BJ (cell line): ENCODE data around the gene HOXA10. TPM values are rescaled to one million over a fixed set of nuclear protein-coding genes. Genes with fewer than 3 reads are reported as not detected.

ENCODE experiments used
- CTCF ChIA-PET: fragments of 350-600 bp; formaldehyde crosslinking; extraction: SDS; loops from one replicate; lab custom pipeline; 2021; ENCODE audit warnings: antibody characterized with exemption, inconsistent platforms; lab: Yijun Ruan, JAX
- POLR2A ChIA-PET: fragments of 300-600 bp; sonication (Branson Sonifier 250); formaldehyde crosslinking; extraction: SDS; loops from one replicate; lab custom pipeline; 2021; ENCODE audit warnings: antibody characterized with exemption; lab: Charles Lee
- DNase-seq: peaks from one replicate; pipeline ENCODE4 v3.0.0-alpha.2; 2011; ENCODE audit warnings: low read depth
- H3K27me3 ChIP-seq: 2 replicates; pipeline ENCODE4 v1.6.0; 2011; ENCODE audit warnings: low read length; ENCODE audit not compliant: control insufficient read depth, insufficient read depth
- H3K36me3 ChIP-seq: 2 replicates; pipeline ENCODE4 v1.5.1; 2011; ENCODE audit warnings: low read length; ENCODE audit not compliant: control insufficient read depth, insufficient read depth
- H3K4me3 ChIP-seq: 2 replicates; pipeline ENCODE4 v1.5.1; 2011; ENCODE audit warnings: low read depth, mild to moderate bottlenecking, control low read depth, low read length
- polyA plus RNA-seq: library from polyadenylated mRNA; depleted of rRNA; stranded (reverse); fragments of >200 nt; gene quantifications from 2 replicates; pipeline ENCODE4 v1.2.3, GENCODE V29; 2011
- TF ChIP-seq, protein P1 (sequence below): IDR thresholded peaks from 2 replicates; pipeline ENCODE4 v1.5.1; 2011; ENCODE audit warnings: low read depth, mild to moderate bottlenecking, control low read depth, inconsistent platforms, low read length, moderate library complexity; ENCODE audit not compliant: insufficient read depth

Gene HOXA10
- polyA plus RNA-seq, 1 experiment, result 54.7 TPM

DNA sequence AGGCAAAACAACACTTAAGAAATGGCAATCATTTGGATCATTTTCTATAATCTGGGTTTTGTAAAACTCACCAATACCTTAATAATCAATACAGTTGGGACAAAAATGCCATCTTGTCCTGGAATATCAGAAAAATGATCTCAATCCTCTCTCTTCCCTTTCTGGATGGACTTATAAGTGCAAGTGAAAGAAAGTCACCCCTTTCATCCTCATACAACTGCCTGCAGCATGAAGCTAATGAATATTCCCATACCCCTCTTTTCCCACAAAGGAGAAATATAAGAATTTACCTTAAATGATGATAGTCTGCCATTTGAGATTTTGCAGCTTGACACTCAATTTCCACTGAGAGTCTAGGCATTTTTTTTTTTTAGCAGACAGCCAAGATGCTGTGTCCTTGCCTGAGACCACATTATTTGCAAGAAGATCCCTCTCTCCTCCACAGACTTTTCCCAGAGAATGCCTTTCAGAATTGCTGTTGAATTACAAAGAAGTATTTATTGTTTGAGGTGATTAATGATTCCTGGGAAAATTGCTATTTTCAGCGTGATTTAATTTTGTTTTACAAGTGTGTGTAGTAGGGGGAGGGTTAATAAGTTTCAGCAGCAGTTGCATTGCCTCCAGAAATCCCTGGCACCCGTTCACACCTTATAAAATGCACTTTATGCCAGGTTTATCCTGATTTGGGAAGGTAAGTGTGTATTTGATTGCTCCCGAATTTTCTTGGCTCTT is 47.4 kb downstream of the HOXA10 start:
- H3K36me3 ChIP-seq, result no peaks in the 10 kb centered on the region
- ChIA-PET CTCF (interaction anchor here (1.4 to 1.7 kb wide), 2 partner anchors 12 to 16 kb away, joined by 4 to 5 read pairs; no protein-coding TSS in a partner anchor), POLR2A (no interaction called here)
- H3K4me3 ChIP-seq, result no peak overlapping the region
- TF ChIP-seq, protein P1, sequence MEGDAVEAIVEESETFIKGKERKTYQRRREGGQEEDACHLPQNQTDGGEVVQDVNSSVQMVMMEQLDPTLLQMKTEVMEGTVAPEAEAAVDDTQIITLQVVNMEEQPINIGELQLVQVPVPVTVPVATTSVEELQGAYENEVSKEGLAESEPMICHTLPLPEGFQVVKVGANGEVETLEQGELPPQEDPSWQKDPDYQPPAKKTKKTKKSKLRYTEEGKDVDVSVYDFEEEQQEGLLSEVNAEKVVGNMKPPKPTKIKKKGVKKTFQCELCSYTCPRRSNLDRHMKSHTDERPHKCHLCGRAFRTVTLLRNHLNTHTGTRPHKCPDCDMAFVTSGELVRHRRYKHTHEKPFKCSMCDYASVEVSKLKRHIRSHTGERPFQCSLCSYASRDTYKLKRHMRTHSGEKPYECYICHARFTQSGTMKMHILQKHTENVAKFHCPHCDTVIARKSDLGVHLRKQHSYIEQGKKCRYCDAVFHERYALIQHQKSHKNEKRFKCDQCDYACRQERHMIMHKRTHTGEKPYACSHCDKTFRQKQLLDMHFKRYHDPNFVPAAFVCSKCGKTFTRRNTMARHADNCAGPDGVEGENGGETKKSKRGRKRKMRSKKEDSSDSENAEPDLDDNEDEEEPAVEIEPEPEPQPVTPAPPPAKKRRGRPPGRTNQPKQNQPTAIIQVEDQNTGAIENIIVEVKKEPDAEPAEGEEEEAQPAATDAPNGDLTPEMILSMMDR, result no peak
- no peaks in the 10 kb centered on the region for H3K27me3 ChIP-seq
- no peak for DNase-seq

GRCh38 chr7:27125986-27126394 is 48.1 kb downstream of the HOXA10 start:
- POLR2A ChIA-PET, result no interaction called here
- Histone ChIP-seq H3K27me3 (no peaks in the 10 kb centered on the region), H3K36me3 (no peaks in the 10 kb centered on the region), H3K4me3 (no peak overlapping the region)
- TF ChIP-seq, protein P1, result no peak
- CTCF ChIA-PET, result interaction anchor here (1.4 kb wide), 1 partner anchor 11 kb away, joined by 5 read pairs; no protein-coding TSS in a partner anchor
- DNase-seq, result no peak

DNA sequence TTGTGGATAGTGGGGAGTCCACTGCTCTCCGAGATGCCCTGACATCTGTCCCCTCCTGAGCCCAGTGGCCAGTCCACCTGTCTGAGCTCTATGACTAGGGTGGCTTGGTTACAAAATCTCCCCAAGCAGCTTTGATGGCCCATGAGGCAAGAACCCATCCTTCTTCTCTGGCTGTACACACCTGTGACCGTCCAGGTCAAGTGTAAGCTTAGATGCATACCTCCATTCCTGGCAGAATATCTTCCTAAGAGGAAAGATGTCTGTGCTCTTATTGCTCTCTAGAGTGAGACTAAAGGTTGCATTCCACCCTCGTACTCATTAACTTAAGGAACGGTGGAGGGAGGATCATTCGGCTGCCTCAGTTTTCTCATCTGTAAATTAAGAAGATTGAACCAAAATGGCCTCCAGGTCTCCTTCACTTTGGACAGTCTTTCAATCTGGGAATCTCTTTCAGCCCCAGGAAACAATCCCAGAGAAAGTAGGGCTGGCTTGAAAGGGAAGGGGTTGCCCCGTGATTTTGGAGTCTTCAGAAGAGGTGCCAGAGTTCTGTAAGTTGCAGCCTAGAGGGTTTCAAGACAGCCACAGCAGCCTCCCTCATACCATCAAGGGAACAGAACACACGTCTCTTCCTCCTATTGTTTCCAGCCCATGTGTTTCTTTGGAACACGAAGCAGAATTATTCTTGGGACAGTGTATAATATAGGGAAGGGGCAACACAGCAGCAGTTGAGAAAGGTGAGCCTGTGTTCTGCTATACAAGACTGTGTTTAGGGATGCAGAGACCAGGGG is 49.0 kb downstream of the HOXA10 start:
- no peak for DNase-seq
- H3K4me3 ChIP-seq, result no peak overlapping the region
- H3K36me3 ChIP-seq, result no peaks in the 10 kb centered on the region
- ChIA-PET POLR2A (no interaction called here), CTCF (no interaction called here)
- H3K27me3 ChIP-seq, result no peaks in the 10 kb centered on the region
- TF ChIP-seq, protein P1, result no peak

DNA sequence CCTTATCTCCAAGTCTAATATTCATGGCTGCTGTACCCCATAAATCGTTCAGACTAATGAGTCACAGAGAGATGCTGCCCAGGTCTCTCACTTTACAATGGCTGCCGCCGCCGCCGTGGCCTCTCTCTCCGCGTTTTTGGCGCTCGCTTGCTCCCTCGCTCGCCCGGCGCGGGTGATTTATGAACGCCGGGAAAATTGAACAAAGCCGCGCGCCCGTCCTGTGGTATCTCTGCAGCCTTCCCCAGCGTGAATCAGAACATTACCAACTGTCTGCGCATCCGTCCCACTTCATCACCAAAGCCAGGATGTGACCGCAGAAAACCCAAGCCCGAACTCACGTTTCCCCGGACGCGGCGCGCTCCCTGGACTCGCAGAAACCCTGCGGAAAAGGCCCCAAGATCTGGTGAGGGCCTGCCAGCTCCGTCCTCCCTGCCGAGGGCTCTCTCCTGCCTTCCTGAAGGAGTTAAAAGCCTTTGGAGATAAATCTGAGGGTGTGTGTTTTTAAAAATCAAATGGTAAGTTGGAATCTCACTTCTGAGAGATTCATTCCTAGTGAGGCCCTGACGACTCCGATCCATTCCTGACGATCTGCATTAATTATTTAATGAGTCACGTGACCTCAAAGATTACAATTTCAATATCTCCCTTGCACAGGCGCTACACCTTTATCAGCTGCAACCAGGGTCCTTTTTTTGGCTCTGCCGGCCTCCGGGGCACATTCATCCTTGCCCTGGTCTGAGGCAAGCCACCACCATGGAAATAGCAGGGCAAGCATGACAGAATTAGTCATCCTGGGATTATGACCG is 49.8 kb downstream of the HOXA10 start:
- TF ChIP-seq, protein P1, result no peak
- CTCF ChIA-PET, result interaction anchor here (1.3 kb wide), 1 partner anchor 8 kb away, joined by 3 read pairs; no protein-coding TSS in a partner anchor
- Histone ChIP-seq H3K4me3 (no peak overlapping the region), H3K36me3 (no peaks in the 10 kb centered on the region), H3K27me3 (no peaks in the 10 kb centered on the region)
- POLR2A ChIA-PET, result no interaction called here
- DNase-seq, result no peak
